Activated CD4-positive, alpha-beta T cell treated with anti-CD3 and anti-CD28 coated beads for 24 hours (primary cell): Measurements from ENCODE around the gene TBC1D2.
"Not testable (repeated sequence)": the region's sequence is repeated elsewhere in the genome, so short reads cannot be mapped to it uniquely, and the experiment has no call there.

ENCODE experiments used
- DNase-seq, 2 donors: peaks; one replicate each; pipeline ENCODE4 v3.0.0-alpha.2; 2020; ENCODE audit warnings: low read depth in 2 of 2

The TBC1D2 gene

GRCh38 chr9:98272083-98272482, 16.6 kb upstream of the TBC1D2 start:
- no peak for DNase-seq

GRCh38 chr9:98271479-98271878, 16.0 kb upstream of the TBC1D2 start:
- DNase-seq = no peak

GRCh38 chr9:98270284-98270683, 14.8 kb upstream of the TBC1D2 start:
- not testable (repeated sequence) for DNase-seq

GRCh38 chr9:98269652-98270051, 14.2 kb upstream of the TBC1D2 start:
- not testable (repeated sequence) for DNase-seq

- not testable (repeated sequence) for DNase-seq
Measured at GRCh38 chr9:98267556-98267955, 12.1 kb upstream of the TBC1D2 start.

- no peak for DNase-seq
Measured at GRCh38 chr9:98264516-98264915, 9.1 kb upstream of the TBC1D2 start.

- peak; percentile 68 to 69 for DNase-seq
Measured at GRCh38 chr9:98263482-98264357, 8.3 kb upstream of the TBC1D2 start.

- DNase-seq = no peak
Measured at GRCh38 chr9:98263080-98263479, 7.6 kb upstream of the TBC1D2 start.

- DNase-seq = no peak
Measured at GRCh38 chr9:98262056-98262455, 6.6 kb upstream of the TBC1D2 start.

GRCh38 chr9:98260635-98261034, 5.2 kb upstream of the TBC1D2 start:
- DNase-seq = no peak

- DNase-seq = no peak
Measured at GRCh38 chr9:98259791-98260190, 4.3 kb upstream of the TBC1D2 start.

- peak in 1 of 2 donors; percentile 11 for DNase-seq
Measured at GRCh38 chr9:98256756-98257155, 1.3 kb upstream of the TBC1D2 start.

- no peak for DNase-seq
Measured at GRCh38 chr9:98255061-98255577, 330 bp downstream of the TBC1D2 start.

- DNase-seq = no peak
Measured at GRCh38 chr9:98254228-98255060, 1.0 kb downstream of the TBC1D2 start.

- DNase-seq = no peak
Measured at GRCh38 chr9:98253565-98253964, 1.9 kb downstream of the TBC1D2 start.

- no peak for DNase-seq
Measured at GRCh38 chr9:98251551-98251950, 3.9 kb downstream of the TBC1D2 start.

- no peak for DNase-seq
Measured at GRCh38 chr9:98249771-98250170, 5.7 kb downstream of the TBC1D2 start.

- DNase-seq = no peak
Measured at GRCh38 chr9:98248737-98249474, 6.5 kb downstream of the TBC1D2 start.

GRCh38 chr9:98247831-98248657, 7.4 kb downstream of the TBC1D2 start:
- no peak for DNase-seq

GRCh38 chr9:98242426-98242825, 13.0 kb downstream of the TBC1D2 start:
- DNase-seq = no peak
